OCI-LY7 (cell line): ENCODE data around the gene NEK11.

Experiments used
- EZH2phosphoT487 ChIP-seq: fragments of 200-600 bp; sonication (generic); IDR thresholded peaks from 2 replicates; pipeline ENCODE4 v1.6.1; 2018; ENCODE audit warnings: low read depth, borderline replicate concordance, mild to moderate bottlenecking, mixed run types, antibody characterized with exemption, low read length, moderate library complexity, mixed read lengths
- TF ChIP-seq, protein P1 (sequence below): fragments of 200-600 bp; sonication (generic); conservative IDR thresholded peaks from 2 replicates; pipeline ENCODE4 v1.5.1; 2014; ENCODE audit warnings: mild to moderate bottlenecking, antibody characterized with exemption, low read length, moderate library complexity, mixed read lengths

DNA sequence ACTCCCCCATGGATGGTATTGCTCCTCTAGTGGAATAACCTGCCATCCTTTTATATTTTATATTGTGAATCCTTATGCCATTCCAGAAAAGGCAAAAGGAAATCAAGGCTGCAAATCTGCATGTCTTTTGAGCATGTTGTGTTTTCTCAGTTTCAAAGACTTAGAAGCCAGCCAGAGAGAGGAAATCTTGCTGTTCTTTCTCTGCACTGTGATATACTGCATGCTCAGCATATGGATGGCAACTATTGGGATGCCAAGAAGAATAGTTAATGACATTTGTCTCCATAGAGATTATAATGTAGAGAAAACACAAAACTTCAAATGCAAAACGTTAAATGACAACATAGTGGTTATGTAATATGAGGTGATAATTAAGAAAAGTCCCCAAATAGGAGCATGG is 248.9 kb downstream of the NEK11 start:
- TF ChIP-seq, protein P1, sequence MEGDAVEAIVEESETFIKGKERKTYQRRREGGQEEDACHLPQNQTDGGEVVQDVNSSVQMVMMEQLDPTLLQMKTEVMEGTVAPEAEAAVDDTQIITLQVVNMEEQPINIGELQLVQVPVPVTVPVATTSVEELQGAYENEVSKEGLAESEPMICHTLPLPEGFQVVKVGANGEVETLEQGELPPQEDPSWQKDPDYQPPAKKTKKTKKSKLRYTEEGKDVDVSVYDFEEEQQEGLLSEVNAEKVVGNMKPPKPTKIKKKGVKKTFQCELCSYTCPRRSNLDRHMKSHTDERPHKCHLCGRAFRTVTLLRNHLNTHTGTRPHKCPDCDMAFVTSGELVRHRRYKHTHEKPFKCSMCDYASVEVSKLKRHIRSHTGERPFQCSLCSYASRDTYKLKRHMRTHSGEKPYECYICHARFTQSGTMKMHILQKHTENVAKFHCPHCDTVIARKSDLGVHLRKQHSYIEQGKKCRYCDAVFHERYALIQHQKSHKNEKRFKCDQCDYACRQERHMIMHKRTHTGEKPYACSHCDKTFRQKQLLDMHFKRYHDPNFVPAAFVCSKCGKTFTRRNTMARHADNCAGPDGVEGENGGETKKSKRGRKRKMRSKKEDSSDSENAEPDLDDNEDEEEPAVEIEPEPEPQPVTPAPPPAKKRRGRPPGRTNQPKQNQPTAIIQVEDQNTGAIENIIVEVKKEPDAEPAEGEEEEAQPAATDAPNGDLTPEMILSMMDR, result no peak
- TF ChIP-seq EZH2phosphoT487, result no peak
